MCF 10A (cell line): Measurements from ENCODE around the gene SPTBN2. TPM values are rescaled to one million over a fixed set of nuclear protein-coding genes. Genes with fewer than 3 reads are reported as not detected.
A peak's percentile ranks its signal among the peaks of the same experiment; 100 is the strongest.

Experiments used
- BruUV-seq: library from RNA; stranded (reverse); fragments of 400-500 nt; replicated peaks from 2 replicates; lab custom pipeline; 2021; lab: Mats Ljungman, UMichigan
- CTCF ChIA-PET: fragments of 300-600 bp; sonication (Branson Sonifier 250); formaldehyde crosslinking; extraction: SDS; loops from one replicate; lab custom pipeline; 2021; ENCODE audit warnings: antibody characterized with exemption, inconsistent platforms; lab: Yijun Ruan, JAX
- POLR2A ChIA-PET: fragments of 300-600, 350-650 bp; sonication (Branson Sonifier 250); formaldehyde crosslinking; extraction: SDS; loops from one replicate; lab custom pipeline; 2020; ENCODE audit warnings: antibody characterized with exemption, inconsistent platforms; lab: Yijun Ruan, JAX
- DNase-seq: peaks from one replicate; pipeline ENCODE4 v3.0.0-alpha.2; 2018; ENCODE audit not compliant: unreplicated experiment
- H3K27ac Mint-ChIP-seq: one replicate; pipeline ENCODE4 v1.8.0; 2022; ENCODE audit warnings: mild to moderate bottlenecking, low read depth, mixed read lengths; ENCODE audit not compliant: unreplicated experiment
- H3K27me3 Mint-ChIP-seq: one replicate; pipeline ENCODE4 v1.8.0; 2022; ENCODE audit warnings: mixed read lengths; ENCODE audit not compliant: insufficient read depth, unreplicated experiment
- H3K36me3 Mint-ChIP-seq: one replicate; pipeline ENCODE4 v1.8.0; 2022; ENCODE audit warnings: mild to moderate bottlenecking, moderate library complexity, mixed read lengths; ENCODE audit not compliant: insufficient read depth, unreplicated experiment
- H3K4me1 Mint-ChIP-seq: one replicate; pipeline ENCODE4 v1.8.0; 2022; ENCODE audit warnings: mixed read lengths; ENCODE audit not compliant: insufficient read depth, unreplicated experiment
- H3K4me3 Mint-ChIP-seq: one replicate; pipeline ENCODE4 v1.8.0; 2022; ENCODE audit warnings: mild to moderate bottlenecking, moderate library complexity, mixed read lengths; ENCODE audit not compliant: unreplicated experiment
- H3K9me3 Mint-ChIP-seq: one replicate; pipeline ENCODE4 v1.8.0; 2022; ENCODE audit warnings: mixed read lengths; ENCODE audit not compliant: unreplicated experiment
- CTCF ChIP-seq: fragments of 200-600 bp; IDR thresholded peaks from one replicate; pipeline ENCODE4 v1.8.0; 2022; ENCODE audit warnings: antibody characterized with exemption, mild to moderate bottlenecking; ENCODE audit not compliant: unreplicated experiment
- intact Hi-C: fragments of 100-400 bp; cut with micrococcal nuclease; formaldehyde crosslinking; loops from 2 replicates; pipeline ENCODE4 v1.14.1; 2022
- total RNA-seq: library from RNA; stranded (reverse); gene quantifications from 2 replicates; pipeline ENCODE4 v1.2.3, GENCODE V29; 2022

Gene SPTBN2
- total RNA-seq, 1 experiment from 2014 or later = 47.2 TPM

- H3K4me3 Mint-ChIP-seq = no peak overlapping the region
- H3K4me1 Mint-ChIP-seq = peaks cover 15% of the 10 kb centered on the region
- no peaks in the 10 kb centered on the region for H3K27me3 Mint-ChIP-seq
- no peaks in the 10 kb centered on the region for H3K9me3 Mint-ChIP-seq
- H3K36me3 Mint-ChIP-seq = no peaks in the 10 kb centered on the region
- DNase-seq = no peak
- ChIA-PET CTCF (interaction anchor here (0.7 to 1.6 kb wide), 3 partner anchors 18 to 85 kb away, joined by 3 to 7 read pairs (median 3); no protein-coding TSS in a partner anchor), POLR2A (interaction anchor here (1.0 to 6.4 kb wide), 3 partner anchors 10 to 22 kb away, joined by 4 to 145 read pairs (median 4); no protein-coding TSS in a partner anchor)
- no peak overlapping the region for H3K27ac Mint-ChIP-seq
- TF ChIP-seq CTCF = no peak
- BruUV-seq = no TSS peak
- intact Hi-C loops = loop anchor here (10.0 kb wide), 1 partner anchor 66 kb away; no protein-coding TSS in a partner anchor
Measured at GRCh38 chr11:66749091-66749490, 20.1 kb upstream of the SPTBN2 start.

- TSS peak; percentile 18 for BruUV-seq
- intact Hi-C loops = loop anchor here (10.0 kb wide), 1 partner anchor 67 kb away; no protein-coding TSS in a partner anchor
- no peak for TF ChIP-seq CTCF
- H3K36me3 Mint-ChIP-seq = no peaks in the 10 kb centered on the region
- POLR2A ChIA-PET = interaction anchor here (0.6 to 6.4 kb wide), 6 partner anchors 11 to 140 kb away, joined by 3 to 145 read pairs (median 4); partner anchors contain the start of gene RCE1
- H3K27ac Mint-ChIP-seq = peak overlapping the region; percentile 70
- CTCF ChIA-PET = interaction anchor here (1.4 to 1.6 kb wide), 2 partner anchors 52 to 86 kb away, joined by 7 to 10 read pairs; no protein-coding TSS in a partner anchor
- H3K27me3 Mint-ChIP-seq = no peaks in the 10 kb centered on the region
- H3K4me1 Mint-ChIP-seq = peaks cover 15% of the 10 kb centered on the region
- H3K4me3 Mint-ChIP-seq = peak overlapping the region; percentile 43
- no peaks in the 10 kb centered on the region for H3K9me3 Mint-ChIP-seq
- DNase-seq = no peak
Measured at GRCh38 chr11:66747480-66747879, 18.5 kb upstream of the SPTBN2 start.

- H3K27me3 Mint-ChIP-seq = no peaks in the 10 kb centered on the region
- ChIA-PET POLR2A (interaction anchor here (0.6 to 6.4 kb wide), 6 partner anchors 10 to 97 kb away, joined by 3 to 145 read pairs (median 4); partner anchors contain the start of gene SPTBN2), CTCF (interaction anchor here (0.7 kb wide), 1 partner anchor 21 kb away, joined by 3 read pairs; no protein-coding TSS in a partner anchor)
- BruUV-seq = no TSS peak
- peak; percentile 58 for DNase-seq
- no peaks in the 10 kb centered on the region for H3K9me3 Mint-ChIP-seq
- H3K4me3 Mint-ChIP-seq = peak overlapping the region; percentile 92
- peaks cover 19% of the 10 kb centered on the region for H3K4me1 Mint-ChIP-seq
- no peaks in the 10 kb centered on the region for H3K36me3 Mint-ChIP-seq
- no peak for TF ChIP-seq CTCF
- peak overlapping the region; percentile 81 for H3K27ac Mint-ChIP-seq
- intact Hi-C loops = loop anchor here (10.0 kb wide), 1 partner anchor 69 kb away; no protein-coding TSS in a partner anchor
Measured at GRCh38 chr11:66745356-66746235, 16.6 kb upstream of the SPTBN2 start.
